ENCODE results near the gene AP1M1. TPM values are rescaled to one million over a fixed set of nuclear protein-coding genes. Genes with fewer than 3 reads are reported as not detected.

Gene AP1M1
- total RNA-seq, 2 experiments from 2014 or later, result 99.0 to 108 TPM

GRCh38 chr19:16190198-16190597, 7.5 kb upstream of the AP1M1 start:
- no peaks in the 10 kb centered on the region for H3K9me3 Mint-ChIP-seq
- intact Hi-C loops (cut with micrococcal nuclease), result no loop called here
- peaks cover 15% of the 10 kb centered on the region for H3K4me1 Mint-ChIP-seq (ENCODE audit: low read depth)
- TF ChIP-seq CTCF (IDR thresholded peaks at IDR 0.05), result no peak
- no peaks in the 10 kb centered on the region for H3K27me3 Mint-ChIP-seq
- ATAC-seq, result no peak
- H3K36me3 Mint-ChIP-seq (ENCODE audit: low read depth), result peaks cover 34% of the 10 kb centered on the region
- H3K4me3 Mint-ChIP-seq, result no peak overlapping the region
- ChIA-PET CTCF (interaction anchor here (1.4 kb wide), 1 partner anchor 148 kb away, joined by 5 read pairs; no protein-coding TSS in a partner anchor), POLR2A (interaction anchor here (1.3 kb wide), 1 partner anchor 9 kb away, joined by 5 read pairs; no protein-coding TSS in a partner anchor)
- no peak overlapping the region for H3K27ac Mint-ChIP-seq
- DNase-seq, result no peak

GRCh38 chr19:16190736-16191135, 7.0 kb upstream of the AP1M1 start:
- POLR2A ChIA-PET, result interaction anchor here (1.3 kb wide), 1 partner anchor 8 kb away, joined by 5 read pairs; no protein-coding TSS in a partner anchor
- no peak for DNase-seq

GRCh38 chr19:16191216-16191908, 6.3 kb upstream of the AP1M1 start:
- no peak for ATAC-seq
- DNase-seq, result no peak
- ChIA-PET POLR2A (no interaction called here), CTCF (interaction anchor here (1.4 kb wide), 1 partner anchor 150 kb away, joined by 5 read pairs; no protein-coding TSS in a partner anchor)
- intact Hi-C loops (cut with micrococcal nuclease), result no loop called here
- no peaks in the 10 kb centered on the region for H3K9me3 Mint-ChIP-seq
- TF ChIP-seq CTCF (IDR thresholded peaks at IDR 0.05), result no peak
- no peak overlapping the region for H3K27ac Mint-ChIP-seq
- peaks cover 28% of the 10 kb centered on the region for H3K36me3 Mint-ChIP-seq (ENCODE audit: low read depth)
- H3K4me1 Mint-ChIP-seq (ENCODE audit: low read depth), result peaks cover 14% of the 10 kb centered on the region
- H3K27me3 Mint-ChIP-seq, result no peaks in the 10 kb centered on the region
- H3K4me3 Mint-ChIP-seq, result no peak overlapping the region

More at GRCh38 chr19:16190736-16191135, 7.0 kb upstream of the AP1M1 start:
- H3K4me3 Mint-ChIP-seq, result no peak overlapping the region
- H3K4me1 Mint-ChIP-seq (ENCODE audit: low read depth), result peaks cover 15% of the 10 kb centered on the region
- H3K27me3 Mint-ChIP-seq, result no peaks in the 10 kb centered on the region
- no peak overlapping the region for H3K27ac Mint-ChIP-seq
- TF ChIP-seq CTCF (IDR thresholded peaks at IDR 0.05), result no peak
- intact Hi-C loops (cut with micrococcal nuclease), result no loop called here
- CTCF ChIA-PET, result interaction anchor here (1.4 kb wide), 1 partner anchor 149 kb away, joined by 5 read pairs; no protein-coding TSS in a partner anchor
- no peaks in the 10 kb centered on the region for H3K9me3 Mint-ChIP-seq
- ATAC-seq, result no peak
- H3K36me3 Mint-ChIP-seq (ENCODE audit: low read depth), result peaks cover 30% of the 10 kb centered on the region

GRCh38 chr19:16193466-16193865, 4.2 kb upstream of the AP1M1 start:
- peaks cover 15% of the 10 kb centered on the region for H3K36me3 Mint-ChIP-seq (ENCODE audit: low read depth)

More at GRCh38 chr19:16193466-16193865, 4.2 kb upstream of the AP1M1 start:
- POLR2A ChIA-PET, result no interaction called here
- intact Hi-C loops (cut with micrococcal nuclease), result no loop called here
- Mint-ChIP-seq H3K9me3 (no peaks in the 10 kb centered on the region), H3K4me3 (no peak overlapping the region), H3K27me3 (no peaks in the 10 kb centered on the region), H3K4me1 (ENCODE audit: low read depth) (peaks cover 5% of the 10 kb centered on the region), H3K27ac (no peak overlapping the region)
- no peak for TF ChIP-seq CTCF (IDR thresholded peaks at IDR 0.05)
- CTCF ChIA-PET, result interaction anchor here (0.9 to 1.7 kb wide), 3 partner anchors 8 to 151 kb away, joined by 3 to 9 read pairs (median 3); partner anchors contain the start of gene FAM32A
- DNase-seq (no peak), ATAC-seq (no peak)
